Measurements from ENCODE around the gene TASOR. TPM values are rescaled to one million over a fixed set of nuclear protein-coding genes. Genes with fewer than 3 reads are reported as not detected.

The TASOR gene
- total RNA-seq (2011; cell fraction: chromatin; rRNA removed; ENCODE audit: low replicate concordance) = 25.8 and 79.9 TPM in 2 replicates
- total RNA-seq (2011; cell fraction: nucleolus; rRNA removed) = 14.0 and 17.0 TPM in 2 replicates
- total RNA-seq (2011; cell fraction: nucleoplasm; rRNA removed) = 25.2 and 33.6 TPM in 2 replicates
- total RNA-seq (2014; rRNA removed) = 29.4 and 34.2 TPM in 2 replicates
- total RNA-seq (2014; rRNA removed; fragmentation: Illumina TruSeq; extraction: Trizol) = 64.1 and 68.7 TPM in 2 replicates
- total RNA-seq (2015; rRNA removed; fragmentation: Illumina TruSeq; extraction: Trizol) = 59.7 and 64.0 TPM in 2 replicates
- 33.4 and 33.7 TPM in 2 replicates for total RNA-seq (2021)
- polyA plus RNA-seq (2011; rRNA removed) = 22.5 and 38.8 TPM in 2 replicates
- 8.3 and 11.3 TPM in 2 replicates for polyA plus RNA-seq (2011; cell fraction: cytosol; rRNA removed)
- polyA plus RNA-seq (2011; cell fraction: nucleus; rRNA removed) = 13.0 and 13.8 TPM in 2 replicates
- polyA plus RNA-seq (2012) = 23.9 and 24.4 TPM in 2 replicates
- polyA plus RNA-seq (2014; fragmentation: Illumina TruSeq; extraction: Trizol) = 35.6 and 45.6 TPM in 2 replicates
- 10 to 100 TPM; 16.4 to 16.8 TPM for polyA plus RNA-seq (2014; fragmentation: Nextera tagmentation; extraction: Ambion mirVana)
- polyA plus RNA-seq (2014; rRNA removed) = 29.6 and 32.8 TPM in 2 replicates
- 60.3 and 72.1 TPM in 2 replicates for polyA minus RNA-seq (2011; rRNA and poly(A)+ RNA removed)
- polyA minus RNA-seq (2011; cell fraction: cytosol; rRNA and poly(A)+ RNA removed) = 27.4 and 34.2 TPM in 2 replicates
- 17.1 and 21.9 TPM in 2 replicates for polyA minus RNA-seq (2011; cell fraction: nucleus; rRNA and poly(A)+ RNA removed)
- percentile 75 among the genes with signal in this experiment for Bru-seq, nascent RNA
- BruChase-seq, experiment 1, labeled RNA remaining after a 2-hour chase = percentile 86 among the genes with signal in this experiment
- BruChase-seq, experiment 2, labeled RNA remaining after a 6-hour chase = percentile 87 among the genes with signal in this experiment
- long read RNA-seq, experiment 1, full-length matches to known transcripts = 10 of 58 reads
- long read RNA-seq, experiment 1, partial matches to known transcripts = 20 of 58 reads
- long read RNA-seq, experiment 1, other reads (novel, unspliced or antisense) = 28 of 58 reads
- long read RNA-seq, experiment 2, full-length matches to known transcripts = 1 of 23 reads
- long read RNA-seq, experiment 2, partial matches to known transcripts = 8 of 23 reads
- long read RNA-seq, experiment 2, other reads (novel, unspliced or antisense) = 14 of 23 reads
- long read RNA-seq, experiment 3, partial matches to known transcripts = 1 of 6 reads
- long read RNA-seq, experiment 3, other reads (novel, unspliced or antisense) = 5 of 6 reads

- Histone ChIP-seq H3K4me2 (ENCODE audit: insufficient read depth, low read length) (peak within 1 kb of the TSS; percentile 80), H3K27ac (ENCODE audit: extremely low read depth, low read depth, low read length) (peak within 1 kb of the TSS; percentile 97), H3K9ac (ENCODE audit: insufficient read depth in 1 of 2, low read depth in 2 of 2, low read length in 2 of 2) (peak within 1 kb of the TSS; percentile 91 to 98), H3K9me3 (replicated peaks; ENCODE audit: control insufficient read depth, insufficient read depth, low read depth, low read length) (peaks cover 7% of the 10 kb centered on the region), H4K20me1 (replicated peaks; ENCODE audit: control insufficient read depth, insufficient read depth, low read length) (no peaks in the 10 kb centered on the region), H3K27me3 (ENCODE audit: control insufficient read depth in 2 of 2, insufficient read depth in 2 of 2, low read length in 2 of 2) (no peaks in the 10 kb centered on the region), H3K4me3 (peak within 1 kb of the TSS; percentile 79), H2AFZ (ENCODE audit: low read depth, low read length) (peak within 1 kb of the TSS; percentile 97), H3K36me3 (ENCODE audit: control insufficient read depth, insufficient read depth, low read length) (peaks cover 19% of the 10 kb centered on the region; the same call in 1 of the 3 replicates), H3K79me2 (ENCODE audit: control insufficient read depth, insufficient read depth, low read length) (peaks cover 44% of the 10 kb centered on the region), H3K4me1 (replicated peaks in 1 of 2; ENCODE audit: control insufficient read depth in 2 of 2, insufficient read depth in 2 of 2, low read length in 2 of 2) (peaks cover 2 to 10% of the 10 kb centered on the region in 2 experiments; a peak in 3 of 5 replicates), H3K9me1 (ENCODE audit: control insufficient read depth, insufficient read depth, low read length) (no peaks in the 10 kb centered on the region)
- intact Hi-C loops (cut with micrococcal nuclease) = no loop called here
- 38% methylated on average over 24 of the region's 68 CpGs for WGBS (ENCODE audit: insufficient coverage, low coverage, missing lambda C conversion rate)
- no TSS peak for BruUV-seq (replicated peaks)
- ChIA-PET CTCF (ENCODE audit: low intra/inter-chr PET ratio) (no interaction called here), POLR2A (interaction anchor here (0.8 to 1.5 kb wide), 3 partner anchors 10 to 117 kb away, joined by 3 to 7 read pairs (median 5); no protein-coding TSS in a partner anchor)
- in situ Hi-C loops (cut with MboI) = no loop called here
- DNase-seq (ENCODE audit: extremely low read depth in 1 of 4, low spot score in 3 of 4) (peak; percentile 87 to 93 (median 92)), ATAC-seq (peak; percentile 93), FAIRE-seq (no peak)
- TF ChIP-seq ZNF224 (CRISPR knock-in tag; IDR thresholded peaks at IDR 0.05) = 0 out of 2 replicates have a peak, but pooled peaks have one; percentile 79
- peak in 1 of 2 experiments; percentile 64; a peak in 1 of 4 replicates for TF ChIP-seq TRIM24 (IDR thresholded peaks at IDR 0.05)
- no peak for TF ChIP-seq RFX5 (IDR thresholded peaks at IDR 0.05; ENCODE audit: low read depth, low read length)
- no peak for TF ChIP-seq JUND (IDR thresholded peaks at IDR 0.05; ENCODE audit: borderline replicate concordance, low read depth, low read length)
- no peak for TF ChIP-seq JUND (tag; IDR thresholded peaks at IDR 0.05; ENCODE audit: borderline replicate concordance, low read depth, low read length)
- no peak for TF ChIP-seq ZNF175 (CRISPR knock-in tag; IDR thresholded peaks at IDR 0.05; ENCODE audit: low read depth)
- TF ChIP-seq, protein P1, sequence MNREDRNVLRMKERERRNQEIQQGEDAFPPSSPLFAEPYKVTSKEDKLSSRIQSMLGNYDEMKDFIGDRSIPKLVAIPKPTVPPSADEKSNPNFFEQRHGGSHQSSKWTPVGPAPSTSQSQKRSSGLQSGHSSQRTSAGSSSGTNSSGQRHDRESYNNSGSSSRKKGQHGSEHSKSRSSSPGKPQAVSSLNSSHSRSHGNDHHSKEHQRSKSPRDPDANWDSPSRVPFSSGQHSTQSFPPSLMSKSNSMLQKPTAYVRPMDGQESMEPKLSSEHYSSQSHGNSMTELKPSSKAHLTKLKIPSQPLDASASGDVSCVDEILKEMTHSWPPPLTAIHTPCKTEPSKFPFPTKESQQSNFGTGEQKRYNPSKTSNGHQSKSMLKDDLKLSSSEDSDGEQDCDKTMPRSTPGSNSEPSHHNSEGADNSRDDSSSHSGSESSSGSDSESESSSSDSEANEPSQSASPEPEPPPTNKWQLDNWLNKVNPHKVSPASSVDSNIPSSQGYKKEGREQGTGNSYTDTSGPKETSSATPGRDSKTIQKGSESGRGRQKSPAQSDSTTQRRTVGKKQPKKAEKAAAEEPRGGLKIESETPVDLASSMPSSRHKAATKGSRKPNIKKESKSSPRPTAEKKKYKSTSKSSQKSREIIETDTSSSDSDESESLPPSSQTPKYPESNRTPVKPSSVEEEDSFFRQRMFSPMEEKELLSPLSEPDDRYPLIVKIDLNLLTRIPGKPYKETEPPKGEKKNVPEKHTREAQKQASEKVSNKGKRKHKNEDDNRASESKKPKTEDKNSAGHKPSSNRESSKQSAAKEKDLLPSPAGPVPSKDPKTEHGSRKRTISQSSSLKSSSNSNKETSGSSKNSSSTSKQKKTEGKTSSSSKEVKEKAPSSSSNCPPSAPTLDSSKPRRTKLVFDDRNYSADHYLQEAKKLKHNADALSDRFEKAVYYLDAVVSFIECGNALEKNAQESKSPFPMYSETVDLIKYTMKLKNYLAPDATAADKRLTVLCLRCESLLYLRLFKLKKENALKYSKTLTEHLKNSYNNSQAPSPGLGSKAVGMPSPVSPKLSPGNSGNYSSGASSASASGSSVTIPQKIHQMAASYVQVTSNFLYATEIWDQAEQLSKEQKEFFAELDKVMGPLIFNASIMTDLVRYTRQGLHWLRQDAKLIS (CRISPR knock-in tag; IDR thresholded peaks at IDR 0.05) = peak; percentile 95
- no peak for TF ChIP-seq ZNF124 (CRISPR knock-in tag; IDR thresholded peaks at IDR 0.05)
Measured at GRCh38 chr3:56683122-56683817, at the start of gene TASOR. Gene TASOR (minus strand): TSS chr3:56683265. CDS start chr3:56683006, 259 bp downstream.
